Neural progenitor cell (in vitro differentiated cells): ENCODE measurements around the gene LRRC8D. TPM values are rescaled to one million over a fixed set of nuclear protein-coding genes. Genes with fewer than 3 reads are reported as not detected.

ENCODE experiments used
- DNase-seq: peaks from one replicate; pipeline ENCODE4 v3.0.0-alpha.2; 2016; ENCODE audit warnings: low spot score
- H2AFZ ChIP-seq: fragments of 200-600 bp; sonication (generic); replicated peaks from 2 replicates; pipeline ENCODE4 v1.6.1; 2016; ENCODE audit warnings: antibody characterized with exemption
- H3F3A ChIP-seq: fragments of 200-600 bp; sonication (generic); 2 replicates; pipeline ENCODE4 v1.6.1; 2016; ENCODE audit warnings: antibody characterized with exemption, low read depth
- H3K27ac ChIP-seq: fragments of 200-600 bp; sonication (generic); 2 replicates; pipeline ENCODE4 v1.5.1; 2016; ENCODE audit warnings: mild to moderate bottlenecking
- H3K27me3 ChIP-seq: fragments of 200-600 bp; sonication (generic); 2 replicates; pipeline ENCODE4 v1.6.1; 2016; ENCODE audit warnings: mild to moderate bottlenecking, moderate library complexity
- H3K36me3 ChIP-seq: fragments of 200-600 bp; sonication (generic); 2 replicates; pipeline ENCODE4 v1.5.1; 2016
- H3K4me1 ChIP-seq: fragments of 200-600 bp; sonication (generic); 2 replicates; pipeline ENCODE4 v1.6.1; 2016; ENCODE audit warnings: mixed run types
- H3K4me2 ChIP-seq: fragments of 200-600 bp; sonication (generic); 2 replicates; pipeline ENCODE4 v1.6.1; 2016
- H3K4me3 ChIP-seq: fragments of 200-600 bp; sonication (generic); 2 replicates; pipeline ENCODE4 v1.5.1; 2016
- H3K79me2 ChIP-seq: fragments of 200-600 bp; sonication (generic); 2 replicates; pipeline ENCODE4 v1.6.1; 2016; ENCODE audit warnings: low read depth
- H3K9ac ChIP-seq: fragments of 200-600 bp; sonication (generic); 2 replicates; pipeline ENCODE4 v1.6.1; 2016
- H3K9me3 ChIP-seq: fragments of 200-600 bp; sonication (generic); 2 replicates; pipeline ENCODE4 v1.5.1; 2016; ENCODE audit warnings: low read depth
- H4K20me1 ChIP-seq: fragments of 200-600 bp; sonication (generic); 2 replicates; pipeline ENCODE4 v1.6.1; 2016; ENCODE audit warnings: low read depth
- H3K27ac Mint-ChIP-seq: 3 replicates; pipeline ENCODE4 v1.8.0; 2021; ENCODE audit warnings: mixed read lengths
- H3K27me3 Mint-ChIP-seq: 2 replicates; pipeline ENCODE4 v1.8.0; 2022; ENCODE audit warnings: low read depth, mild to moderate bottlenecking, inconsistent platforms, moderate library complexity, mixed read lengths; ENCODE audit not compliant: insufficient read depth
- H3K36me3 Mint-ChIP-seq: 3 replicates; pipeline ENCODE4 v1.8.0; 2021; ENCODE audit warnings: mixed read lengths
- H3K4me1 Mint-ChIP-seq: 3 replicates; pipeline ENCODE4 v1.8.0; 2021; ENCODE audit warnings: mixed read lengths
- H3K4me3 Mint-ChIP-seq: 3 replicates; pipeline ENCODE4 v1.8.0; 2021; ENCODE audit warnings: mild to moderate bottlenecking, moderate library complexity, mixed read lengths
- H3K9me3 Mint-ChIP-seq: 3 replicates; pipeline ENCODE4 v1.8.0; 2020; ENCODE audit warnings: mixed read lengths
- CTCF ChIP-seq: fragments of 200-600 bp; sonication (generic); IDR thresholded peaks from 2 replicates; pipeline ENCODE4 v1.5.1; 2017; ENCODE audit warnings: antibody characterized with exemption, mild to moderate bottlenecking
- EZH2 ChIP-seq: fragments of 200-600 bp; sonication (generic); IDR thresholded peaks from 2 replicates; pipeline ENCODE4 v1.6.1; 2017; ENCODE audit warnings: antibody characterized with exemption, mild to moderate bottlenecking, moderate library complexity
- EZH2phosphoT487 ChIP-seq: fragments of 200-600 bp; sonication (generic); IDR thresholded peaks from 2 replicates; pipeline ENCODE4 v1.6.1; 2017; ENCODE audit warnings: antibody characterized with exemption
- total RNA-seq: library from RNA; depleted of rRNA; stranded (reverse); fragments of >200 nt; gene quantifications from 2 replicates; pipeline ENCODE4 v1.2.3, GENCODE V29; 2015; ENCODE audit warnings: low replicate concordance

Gene LRRC8D
- total RNA-seq, 1 donor from 2014 or later: 55.7 TPM

- peak overlapping the region; percentile 35 for H3K27ac ChIP-seq
- no peak for TF ChIP-seq EZH2phosphoT487
- no peak for TF ChIP-seq EZH2
- no peak for TF ChIP-seq CTCF
- no peak overlapping the region for H3K4me2 ChIP-seq
- H3K27me3 Mint-ChIP-seq: peaks cover 6% of the 10 kb centered on the region
- no peak overlapping the region for H2AFZ ChIP-seq
- peaks cover 43% of the 10 kb centered on the region for H3K4me1 ChIP-seq
- DNase-seq: no peak
- peaks cover 53% of the 10 kb centered on the region for H3K4me1 Mint-ChIP-seq
- H3F3A ChIP-seq: peaks cover 20% of the 10 kb centered on the region
- peaks cover 10% of the 10 kb centered on the region for H3K36me3 Mint-ChIP-seq
- H3K27me3 ChIP-seq: no peaks in the 10 kb centered on the region
- H3K9ac ChIP-seq: no peak overlapping the region
- H3K79me2 ChIP-seq: peaks cover 46% of the 10 kb centered on the region
- H3K27ac Mint-ChIP-seq: peak overlapping the region; percentile 28
- H3K36me3 ChIP-seq: no peaks in the 10 kb centered on the region
- no peak overlapping the region for H3K4me3 Mint-ChIP-seq
- peaks cover 77% of the 10 kb centered on the region for H4K20me1 ChIP-seq
- H3K4me3 ChIP-seq: no peak overlapping the region
- no peaks in the 10 kb centered on the region for H3K9me3 Mint-ChIP-seq
- no peaks in the 10 kb centered on the region for H3K9me3 ChIP-seq
These were observed 81.3 kb downstream of the LRRC8D start for GRCh38 chr1:89901957-89902669.

- peaks cover 6% of the 10 kb centered on the region for H3K36me3 Mint-ChIP-seq
- no peaks in the 10 kb centered on the region for H3K27me3 ChIP-seq
- no peak for DNase-seq
- no peak overlapping the region for H3K9ac ChIP-seq
- no peaks in the 10 kb centered on the region for H3K36me3 ChIP-seq
- peaks cover 67% of the 10 kb centered on the region for H4K20me1 ChIP-seq
- peaks cover 20% of the 10 kb centered on the region for H3F3A ChIP-seq
- H3K4me3 ChIP-seq: no peak overlapping the region
- no peak overlapping the region for H3K4me3 Mint-ChIP-seq
- peaks cover 6% of the 10 kb centered on the region for H3K27me3 Mint-ChIP-seq
- no peaks in the 10 kb centered on the region for H3K9me3 ChIP-seq
- H3K9me3 Mint-ChIP-seq: no peaks in the 10 kb centered on the region
- H3K79me2 ChIP-seq: peaks cover 60% of the 10 kb centered on the region
- H3K4me2 ChIP-seq: no peak overlapping the region
- H3K4me1 ChIP-seq: peaks cover 43% of the 10 kb centered on the region
- peaks cover 65% of the 10 kb centered on the region for H3K4me1 Mint-ChIP-seq
- no peak overlapping the region for H3K27ac Mint-ChIP-seq
- TF ChIP-seq EZH2 (no peak), CTCF (no peak), EZH2phosphoT487 (no peak)
- peak overlapping the region; percentile 39 for H3K27ac ChIP-seq
- no peak overlapping the region for H2AFZ ChIP-seq
These were observed 82.7 kb downstream of the LRRC8D start for GRCh38 chr1:89903550-89903949.

GRCh38 chr1:89904219-89904980, 83.6 kb downstream of the LRRC8D start:
- Histone ChIP-seq H3K79me2 (peaks cover 59% of the 10 kb centered on the region), H3K9me3 (no peaks in the 10 kb centered on the region), H3K36me3 (no peaks in the 10 kb centered on the region), H3K4me3 (no peak overlapping the region), H3K4me2 (no peak overlapping the region), H4K20me1 (peaks cover 59% of the 10 kb centered on the region), H3K4me1 (peaks cover 40% of the 10 kb centered on the region), H2AFZ (no peak overlapping the region), H3K27ac (peak overlapping the region; percentile 39), H3K9ac (no peak overlapping the region), H3K27me3 (no peaks in the 10 kb centered on the region), H3F3A (peaks cover 20% of the 10 kb centered on the region)
- peaks cover 67% of the 10 kb centered on the region for H3K4me1 Mint-ChIP-seq
- H3K27ac Mint-ChIP-seq: no peak overlapping the region
- no peaks in the 10 kb centered on the region for H3K9me3 Mint-ChIP-seq
- H3K4me3 Mint-ChIP-seq: no peak overlapping the region
- TF ChIP-seq EZH2: no peak
- peaks cover 6% of the 10 kb centered on the region for H3K36me3 Mint-ChIP-seq
- peaks cover 6% of the 10 kb centered on the region for H3K27me3 Mint-ChIP-seq
- no peak for DNase-seq
